Lower leg skin (tissue), 3 donors: ENCODE measurements around the gene DLG3.

ENCODE experiments used
- POLR2A ChIP-seq, 2 donors: fragments of 450-650 bp; IDR thresholded peaks; one replicate each; pipeline ENCODE4 v1.6.1; 2016 to 2017; ENCODE audit warnings: antibody characterized with exemption in 2 of 2, mild to moderate bottlenecking in 1 of 2, moderate library complexity in 1 of 2
- TF ChIP-seq, protein P1 (sequence below), 3 donors: fragments of 450-650 bp; IDR thresholded peaks; one replicate each; pipeline ENCODE4 v1.5.1; 2016; ENCODE audit warnings: antibody characterized with exemption in 3 of 3, mild to moderate bottlenecking in 3 of 3, moderate library complexity in 2 of 3

DNA sequence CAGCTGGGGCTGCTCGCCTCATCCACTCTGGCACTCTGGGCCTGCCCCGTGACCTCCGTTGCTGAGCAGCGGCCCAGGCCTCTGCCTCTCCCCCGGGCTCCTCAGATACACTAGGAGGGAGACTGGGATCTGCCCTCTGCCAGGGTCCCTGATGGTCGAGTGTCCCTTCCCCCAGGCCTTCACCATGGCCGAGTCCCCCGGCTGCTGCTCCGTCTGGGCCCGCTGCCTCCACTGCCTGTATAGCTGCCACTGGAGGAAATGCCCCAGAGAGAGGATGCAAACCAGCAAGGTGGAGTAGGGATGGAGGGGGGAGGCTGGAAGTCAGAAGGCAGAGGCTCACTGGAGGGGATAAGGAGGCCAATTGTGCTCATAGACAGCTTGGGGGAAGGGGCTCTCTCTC is 19.8 kb upstream of the DLG3 start:
- TF ChIP-seq, protein P1, sequence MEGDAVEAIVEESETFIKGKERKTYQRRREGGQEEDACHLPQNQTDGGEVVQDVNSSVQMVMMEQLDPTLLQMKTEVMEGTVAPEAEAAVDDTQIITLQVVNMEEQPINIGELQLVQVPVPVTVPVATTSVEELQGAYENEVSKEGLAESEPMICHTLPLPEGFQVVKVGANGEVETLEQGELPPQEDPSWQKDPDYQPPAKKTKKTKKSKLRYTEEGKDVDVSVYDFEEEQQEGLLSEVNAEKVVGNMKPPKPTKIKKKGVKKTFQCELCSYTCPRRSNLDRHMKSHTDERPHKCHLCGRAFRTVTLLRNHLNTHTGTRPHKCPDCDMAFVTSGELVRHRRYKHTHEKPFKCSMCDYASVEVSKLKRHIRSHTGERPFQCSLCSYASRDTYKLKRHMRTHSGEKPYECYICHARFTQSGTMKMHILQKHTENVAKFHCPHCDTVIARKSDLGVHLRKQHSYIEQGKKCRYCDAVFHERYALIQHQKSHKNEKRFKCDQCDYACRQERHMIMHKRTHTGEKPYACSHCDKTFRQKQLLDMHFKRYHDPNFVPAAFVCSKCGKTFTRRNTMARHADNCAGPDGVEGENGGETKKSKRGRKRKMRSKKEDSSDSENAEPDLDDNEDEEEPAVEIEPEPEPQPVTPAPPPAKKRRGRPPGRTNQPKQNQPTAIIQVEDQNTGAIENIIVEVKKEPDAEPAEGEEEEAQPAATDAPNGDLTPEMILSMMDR (IDR thresholded peaks at IDR 0.05) = no peak
- no peak for TF ChIP-seq POLR2A (IDR thresholded peaks at IDR 0.05)
